HCT116 (cell line): ENCODE results near the gene TMEM256. TPM values are rescaled to one million over a fixed set of nuclear protein-coding genes. Genes with fewer than 3 reads are reported as not detected.

Source experiments
- ATAC-seq: fragments of 200-7000 bp; cut with Tn5 transposase; 2 replicates; pipeline ENCODE4 v1.9.1; 2020; ENCODE audit warnings: mild to moderate bottlenecking, moderate library complexity
- BruUV-seq: library from RNA; stranded (reverse); fragments of 400-500 nt; replicated peaks from 2 replicates; lab custom pipeline; 2021; lab: Mats Ljungman, UMichigan
- CTCF ChIA-PET: fragments of 300-600 bp; sonication (Branson Sonifier 250); formaldehyde crosslinking; loops from one replicate; lab custom pipeline; 2021; ENCODE audit warnings: antibody characterized with exemption; lab: Charles Lee
- POLR2A ChIA-PET: fragments of 300-600, 350-600 bp; sonication (Branson Sonifier 250); formaldehyde crosslinking; loops from one replicate; lab custom pipeline; 2021; ENCODE audit warnings: antibody characterized with exemption; lab: Charles Lee
- RAD21 ChIA-PET, 2 experiments: fragments of 300-600 bp; sonication (Branson Sonifier 250); formaldehyde crosslinking; loops; one replicate each; lab custom pipeline; 2023; ENCODE audit warnings: low total read pairs in 2 of 2; ENCODE audit not compliant: uncharacterized antibody in 2 of 2, unreplicated experiment in 2 of 2, low non-redundant PET in 1 of 2; lab: Charles Lee
- DNase-seq: peaks from one replicate; pipeline ENCODE4 v3.0.0-alpha.2; 2010; ENCODE audit warnings: low read depth, low spot score
- H2AFZ ChIP-seq: fragments of 200-600 bp; shearing (Covaris generic), sonication (generic); 2 replicates; pipeline ENCODE4 v1.6.1; 2017; ENCODE audit warnings: low read depth, mixed run types, mixed read lengths, antibody characterized with exemption, low read length; ENCODE audit not compliant: poor library complexity, severe bottlenecking
- H3K27ac ChIP-seq: 2 replicates; pipeline ENCODE4 v1.5.1; 2012; ENCODE audit warnings: low read depth, low read length
- H3K27me3 ChIP-seq: fragments of 200-600 bp; sonication (generic); 2 replicates; pipeline ENCODE4 v1.6.1; 2016; ENCODE audit warnings: mixed run types, low read length, mixed read lengths; ENCODE audit not compliant: insufficient read depth
- H3K36me3 ChIP-seq, 2 experiments: fragments of 200-500 bp in 1 of 2; fragments of 200-600 bp in 1 of 2; sonication (Bioruptor generic) in 1 of 2; sonication (generic) in 1 of 2; 2 replicates each; pipeline versions ENCODE4 v1.5.1 to v1.6.1; 2014 to 2016; ENCODE audit warnings: low read length in 2 of 2, inconsistent platforms in 1 of 2, mixed read lengths in 1 of 2, mixed run types in 1 of 2; ENCODE audit not compliant: insufficient read depth in 2 of 2, control insufficient read depth in 1 of 2
- H3K4me1 ChIP-seq, 2 experiments: fragments of 200-600 bp in 1 of 2; sonication (generic) in 1 of 2; 2 replicates each; pipeline versions ENCODE4 v1.5.1 to v1.6.1; 2012 to 2017; ENCODE audit warnings: low read length in 2 of 2, inconsistent platforms in 1 of 2, mild to moderate bottlenecking in 1 of 2, mixed read lengths in 1 of 2, mixed run types in 1 of 2, moderate library complexity in 1 of 2; ENCODE audit not compliant: insufficient read depth in 2 of 2, control insufficient read depth in 1 of 2
- H3K4me2 ChIP-seq: fragments of 200-600 bp; sonication (generic); 2 replicates; pipeline ENCODE4 v1.6.1; 2017; ENCODE audit warnings: mixed run types, low read length, mixed read lengths
- H3K4me3 ChIP-seq, 2 experiments: fragments of 200-600 bp in 1 of 2; sonication (generic) in 1 of 2; replicated peaks in 1 of 2; 2 replicates each; pipeline ENCODE4 v1.5.1; 2011 to 2016; ENCODE audit warnings: low read length in 2 of 2, control low read depth in 1 of 2, low read depth in 1 of 2, mild to moderate bottlenecking in 1 of 2, mixed read lengths in 1 of 2, mixed run types in 1 of 2
- H3K79me2 ChIP-seq: fragments of 200-600 bp; sonication (generic); 2 replicates; pipeline ENCODE4 v1.6.1; 2017; ENCODE audit warnings: mild to moderate bottlenecking, mixed run types, low read length, moderate library complexity, mixed read lengths; ENCODE audit not compliant: insufficient read depth
- H3K9ac ChIP-seq: fragments of 200-600 bp; sonication (generic); 2 replicates; pipeline ENCODE4 v1.6.1; 2016; ENCODE audit warnings: low read length, mixed read lengths
- H3K9me2 ChIP-seq: fragments of 200-600 bp; sonication (generic), shearing (Covaris generic); 2 replicates; pipeline ENCODE4 v1.6.1; 2017; ENCODE audit warnings: mixed run types, mild to moderate bottlenecking, moderate library complexity; ENCODE audit not compliant: insufficient read depth
- H3K9me3 ChIP-seq, 2 experiments: fragments of 200-500 bp in 1 of 2; fragments of 200-600 bp in 1 of 2; sonication (Bioruptor generic) in 1 of 2; sonication (generic) in 1 of 2; 2 replicates each; pipeline ENCODE4 v1.6.1; 2014 to 2017; ENCODE audit warnings: low read length in 2 of 2, mixed read lengths in 2 of 2, inconsistent platforms in 1 of 2, low read depth in 1 of 2, mild to moderate bottlenecking in 1 of 2, mixed run types in 1 of 2, moderate library complexity in 1 of 2; ENCODE audit not compliant: control insufficient read depth in 1 of 2, insufficient read depth in 1 of 2
- H4K20me1 ChIP-seq: fragments of 200-600 bp; sonication (generic), shearing (Covaris generic); 2 replicates; pipeline ENCODE4 v1.6.1; 2017; ENCODE audit warnings: mixed run types, mild to moderate bottlenecking, moderate library complexity; ENCODE audit not compliant: insufficient read depth
- CEBPB ChIP-seq: IDR thresholded peaks from 2 replicates; pipeline ENCODE4 v1.6.1; 2012; ENCODE audit warnings: low read depth
- EGR1 ChIP-seq: IDR thresholded peaks from 2 replicates; pipeline ENCODE4 v1.6.1; 2012; ENCODE audit warnings: low read depth
- ELF1 ChIP-seq: IDR thresholded peaks from 2 replicates; pipeline ENCODE4 v1.6.1; 2012; ENCODE audit warnings: low read depth, borderline replicate concordance
- EZH2phosphoT487 ChIP-seq: fragments of 200-600 bp; IDR thresholded peaks from 2 replicates; pipeline ENCODE4 v1.6.1; 2018; ENCODE audit warnings: antibody characterized with exemption, borderline replicate concordance
- FOSL1 ChIP-seq: IDR thresholded peaks from 2 replicates; pipeline ENCODE4 v1.6.1; 2012; ENCODE audit warnings: low read depth
- JUND ChIP-seq: IDR thresholded peaks from 2 replicates; pipeline ENCODE4 v1.6.1; 2012
- POLR2A ChIP-seq: IDR thresholded peaks from 2 replicates; pipeline ENCODE4 v1.7.0; 2011; ENCODE audit warnings: borderline replicate concordance; ENCODE audit not compliant: insufficient read depth, insufficient read length; ENCODE audit errors: extremely low read depth
- POLR2AphosphoS5 ChIP-seq: IDR thresholded peaks from 2 replicates; pipeline ENCODE4 v1.6.1; 2011; ENCODE audit warnings: mild to moderate bottlenecking, low read depth, low read length, moderate library complexity
- RAD21 ChIP-seq: IDR thresholded peaks from 2 replicates; pipeline ENCODE4 v1.6.1; 2012; ENCODE audit warnings: low read depth, mild to moderate bottlenecking
- SIN3A ChIP-seq: IDR thresholded peaks from 2 replicates; pipeline ENCODE4 v1.6.1; 2012; ENCODE audit warnings: low read depth
- SP1 ChIP-seq: IDR thresholded peaks from 2 replicates; pipeline ENCODE4 v1.6.1; 2012; ENCODE audit warnings: low read depth
- SRF ChIP-seq: IDR thresholded peaks from 2 replicates; pipeline ENCODE4 v1.6.1; 2012; ENCODE audit warnings: low read depth
- TCF7L2 ChIP-seq: IDR thresholded peaks from 2 replicates; pipeline ENCODE4 v1.7.0; 2011; ENCODE audit warnings: borderline replicate concordance, inconsistent platforms; ENCODE audit not compliant: insufficient read depth, insufficient read length; ENCODE audit errors: extremely low read depth
- YY1 ChIP-seq: IDR thresholded peaks from 2 replicates; pipeline ENCODE4 v1.6.1; 2011; ENCODE audit warnings: low read length, low read depth, moderate library complexity, mild to moderate bottlenecking; ENCODE audit not compliant: insufficient replicate concordance; ENCODE audit errors: extremely low read depth
- intact Hi-C: fragments of 100-400 bp; cut with micrococcal nuclease; formaldehyde crosslinking; loops from 2 replicates; pipeline ENCODE4 v1.10.0; 2022
- total RNA-seq: library from RNA; stranded (reverse); gene quantifications from one replicate; pipeline ENCODE4 v1.2.1, GENCODE V29; 2021; ENCODE audit not compliant: unreplicated experiment
- TF ChIP-seq, protein P1 (sequence below): IDR thresholded peaks from 2 replicates; pipeline ENCODE4 v1.6.1; 2012
- TF ChIP-seq, protein P2 (sequence below): IDR thresholded peaks from 2 replicates; pipeline ENCODE4 v1.6.1; 2011; ENCODE audit warnings: mild to moderate bottlenecking, low read length, moderate library complexity; ENCODE audit not compliant: insufficient replicate concordance; ENCODE audit errors: extremely low read depth

Gene TMEM256
- total RNA-seq, 1 experiment from 2014 or later = 110 TPM

- ChIA-PET RAD21 (no interaction called here), POLR2A (interaction anchor here (1.7 kb wide), 1 partner anchor 15 kb away, joined by 8 read pairs; the partner anchor contains the start of gene TMEM256), CTCF (no interaction called here)
- Histone ChIP-seq H3K9ac (no peak overlapping the region), H3K9me3 (no peaks in the 10 kb centered on the region), H3K4me1 (peaks cover 0 to under 1% of the 10 kb centered on the region in 2 experiments; a peak in 1 of 4 replicates), H3K36me3 (peaks cover 0 to 3% of the 10 kb centered on the region in 2 experiments; a peak in 1 of 4 replicates), H3K4me2 (no peak overlapping the region), H4K20me1 (no peaks in the 10 kb centered on the region), H2AFZ (no peak overlapping the region), H3K9me2 (no peaks in the 10 kb centered on the region), H3K79me2 (no peaks in the 10 kb centered on the region), H3K4me3 (no peak overlapping the region), H3K27ac (no peak overlapping the region), H3K27me3 (no peaks in the 10 kb centered on the region)
- TF ChIP-seq SRF = no peak
- intact Hi-C loops = no loop called here
- no TSS peak for BruUV-seq
- DNase-seq (no peak), ATAC-seq (no peak)
These were observed 14.7 kb upstream of the TMEM256 start for GRCh38 chr17:7418472-7419152.

DNA sequence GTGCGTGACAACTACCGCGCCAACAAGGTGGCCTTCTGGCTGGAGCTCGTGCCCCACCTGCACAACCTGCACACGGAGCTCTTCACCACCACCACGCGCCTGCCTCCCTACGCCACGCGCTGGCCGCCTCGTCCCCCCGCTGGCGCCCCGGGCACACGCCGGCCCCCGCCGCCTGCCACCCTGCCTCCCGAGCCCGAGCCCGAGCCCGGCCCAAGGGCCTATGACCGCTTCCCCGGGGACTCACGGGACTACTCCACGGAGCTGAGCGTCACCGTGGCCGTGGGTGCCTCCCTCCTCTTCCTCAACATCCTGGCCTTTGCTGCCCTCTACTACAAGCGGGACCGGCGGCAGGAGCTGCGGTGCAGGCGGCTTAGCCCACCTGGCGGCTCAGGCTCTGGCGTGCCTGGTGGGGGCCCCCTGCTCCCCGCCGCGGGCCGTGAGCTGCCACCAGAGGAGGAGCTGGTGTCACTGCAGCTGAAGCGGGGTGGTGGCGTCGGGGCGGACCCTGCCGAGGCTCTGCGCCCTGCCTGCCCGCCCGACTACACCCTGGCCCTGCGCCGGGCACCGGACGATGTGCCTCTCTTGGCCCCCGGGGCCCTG lies 13.3 kb upstream of the TMEM256 start:
- no peak for ATAC-seq
- Histone ChIP-seq H3K4me2 (no peak overlapping the region), H3K27ac (no peak overlapping the region), H3K79me2 (no peaks in the 10 kb centered on the region), H3K9me2 (no peaks in the 10 kb centered on the region), H2AFZ (no peak overlapping the region), H3K9ac (no peak overlapping the region), H3K4me3 (no peak overlapping the region), H3K36me3 (peaks cover 0 to 3% of the 10 kb centered on the region in 2 experiments; a peak in 1 of 4 replicates), H3K9me3 (no peaks in the 10 kb centered on the region), H3K4me1 (peaks cover 0 to 3% of the 10 kb centered on the region in 2 experiments; a peak in 1 of 4 replicates), H3K27me3 (no peaks in the 10 kb centered on the region), H4K20me1 (no peaks in the 10 kb centered on the region)
- ChIA-PET CTCF (no interaction called here), POLR2A (interaction anchor here (0.6 kb wide), 1 partner anchor 13 kb away, joined by 6 read pairs; the partner anchor contains the start of gene TMEM256), RAD21 (no interaction called here)
- intact Hi-C loops = no loop called here
- DNase-seq = no peak
- BruUV-seq = no TSS peak
- TF ChIP-seq SP1 (no peak), SRF (no peak), ELF1 (no peak), CEBPB (no peak), SIN3A (no peak), RAD21 (no peak), JUND (no peak), YY1 (no peak), TCF7L2 (no peak), FOSL1 (no peak), POLR2AphosphoS5 (no peak), POLR2A (no peak), EGR1 (no peak), EZH2phosphoT487 (no peak)
- TF ChIP-seq, protein P1, sequence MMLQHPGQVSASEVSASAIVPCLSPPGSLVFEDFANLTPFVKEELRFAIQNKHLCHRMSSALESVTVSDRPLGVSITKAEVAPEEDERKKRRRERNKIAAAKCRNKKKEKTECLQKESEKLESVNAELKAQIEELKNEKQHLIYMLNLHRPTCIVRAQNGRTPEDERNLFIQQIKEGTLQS = no peak
- TF ChIP-seq, protein P2, sequence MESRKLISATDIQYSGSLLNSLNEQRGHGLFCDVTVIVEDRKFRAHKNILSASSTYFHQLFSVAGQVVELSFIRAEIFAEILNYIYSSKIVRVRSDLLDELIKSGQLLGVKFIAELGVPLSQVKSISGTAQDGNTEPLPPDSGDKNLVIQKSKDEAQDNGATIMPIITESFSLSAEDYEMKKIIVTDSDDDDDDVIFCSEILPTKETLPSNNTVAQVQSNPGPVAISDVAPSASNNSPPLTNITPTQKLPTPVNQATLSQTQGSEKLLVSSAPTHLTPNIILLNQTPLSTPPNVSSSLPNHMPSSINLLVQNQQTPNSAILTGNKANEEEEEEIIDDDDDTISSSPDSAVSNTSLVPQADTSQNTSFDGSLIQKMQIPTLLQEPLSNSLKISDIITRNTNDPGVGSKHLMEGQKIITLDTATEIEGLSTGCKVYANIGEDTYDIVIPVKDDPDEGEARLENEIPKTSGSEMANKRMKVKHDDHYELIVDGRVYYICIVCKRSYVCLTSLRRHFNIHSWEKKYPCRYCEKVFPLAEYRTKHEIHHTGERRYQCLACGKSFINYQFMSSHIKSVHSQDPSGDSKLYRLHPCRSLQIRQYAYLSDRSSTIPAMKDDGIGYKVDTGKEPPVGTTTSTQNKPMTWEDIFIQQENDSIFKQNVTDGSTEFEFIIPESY = no peak
